H1 (cell line): ENCODE measurements around the gene DAGLA. TPM values are rescaled to one million over a fixed set of nuclear protein-coding genes. Genes with fewer than 3 reads are reported as not detected.

ENCODE experiments used
- CTCF ChIA-PET: fragments of 300-600 bp; sonication (Branson Sonifier 250); formaldehyde crosslinking; loops from one replicate; lab custom pipeline; 2021; ENCODE audit not compliant: partially characterized antibody; lab: Charles Lee
- POLR2A ChIA-PET: fragments of 300-600 bp; sonication (Branson Sonifier 250); formaldehyde crosslinking; loops from one replicate; lab custom pipeline; 2021; ENCODE audit warnings: inconsistent platforms; ENCODE audit not compliant: partially characterized antibody; lab: Charles Lee
- DNase-seq, 2 experiments: peaks; one replicate each; pipeline versions ENCODE4 v3.0.0 to v3.0.0-alpha.2; 2010 to 2022; ENCODE audit warnings: low spot score in 2 of 2, low read depth in 1 of 2, mixed read lengths in 1 of 2
- FAIRE-seq: peaks from 2 replicates; lab custom pipeline; 2011; peaks lifted over from hg19 to GRCh38; lab: Jason Lieb, UNC
- H2AFZ ChIP-seq: 2 replicates; pipeline ENCODE4 v1.8.1; 2012; ENCODE audit warnings: low read length, inconsistent platforms
- H2AK5ac ChIP-seq: 2 replicates; pipeline ENCODE4 v1.6.1; 2013; ENCODE audit warnings: low read depth, low read length
- H2BK120ac ChIP-seq: replicated peaks from 2 replicates; pipeline ENCODE3; 2013; ENCODE audit warnings: low read depth, low read length, inconsistent platforms
- H2BK12ac ChIP-seq: 2 replicates; pipeline ENCODE4 v1.6.1; 2013; ENCODE audit warnings: low read depth, low read length
- H2BK15ac ChIP-seq: 2 replicates; pipeline ENCODE4 v1.6.1; 2013; ENCODE audit warnings: low read length
- H2BK20ac ChIP-seq: 2 replicates; pipeline ENCODE4 v1.6.1; 2013; ENCODE audit warnings: low read length
- H2BK5ac ChIP-seq: 2 replicates; pipeline ENCODE4 v1.6.1; 2013; ENCODE audit warnings: low read depth, low read length
- H3K14ac ChIP-seq: 2 replicates; pipeline ENCODE4 v1.6.1; 2013; ENCODE audit warnings: inconsistent platforms; ENCODE audit not compliant: insufficient read length
- H3K18ac ChIP-seq: 2 replicates; pipeline ENCODE4 v1.6.1; 2013; ENCODE audit warnings: low read length; ENCODE audit errors: extremely low read depth
- H3K23ac ChIP-seq: 2 replicates; pipeline ENCODE4 v1.6.1; 2013; ENCODE audit warnings: inconsistent platforms; ENCODE audit not compliant: insufficient read length
- H3K23me2 ChIP-seq: 2 replicates; pipeline ENCODE4 v1.6.1; 2013; ENCODE audit warnings: low read depth, low read length
- H3K27ac ChIP-seq: 2 replicates; pipeline ENCODE4 v1.6.1; 2011; ENCODE audit warnings: low read depth, low read length, inconsistent platforms
- H3K27me3 ChIP-seq, 4 experiments: replicated peaks in 1 of 4; 1 replicate in 1 of 4; 2 replicates in 3 of 4; pipeline versions ENCODE4 v1.6.1 to v1.8.1; 2011 to 2013; ENCODE audit warnings: low read length in 3 of 4, mild to moderate bottlenecking in 3 of 4, inconsistent platforms in 2 of 4, mixed read lengths in 2 of 4, moderate library complexity in 1 of 4; ENCODE audit not compliant: control insufficient read depth in 3 of 4, insufficient read depth in 3 of 4; ENCODE audit errors: extremely low read depth in 1 of 4
- H3K36me3 ChIP-seq, 4 experiments: 2 replicates each; pipeline versions ENCODE4 v1.6.1 to v1.8.1; 2011 to 2013; ENCODE audit warnings: mild to moderate bottlenecking in 4 of 4, low read length in 3 of 4, moderate library complexity in 2 of 4, control low read depth in 1 of 4, inconsistent platforms in 1 of 4; ENCODE audit not compliant: insufficient read depth in 4 of 4, control insufficient read depth in 2 of 4
- H3K4ac ChIP-seq: replicated peaks from 2 replicates; pipeline ENCODE3; 2013; ENCODE audit warnings: low read length, low read depth, mixed read lengths, inconsistent platforms; ENCODE audit not compliant: insufficient read length
- H3K4me1 ChIP-seq, 4 experiments: replicated peaks in 1 of 4; 1 replicate in 1 of 4; 2 replicates in 3 of 4; pipeline versions ENCODE4 v1.6.1 to v1.8.1; 2011 to 2013; ENCODE audit warnings: low read length in 3 of 4, inconsistent platforms in 2 of 4, mixed read lengths in 1 of 4; ENCODE audit not compliant: insufficient read depth in 4 of 4, control insufficient read depth in 3 of 4
- H3K4me2 ChIP-seq, 2 experiments: 2 replicates each; pipeline versions ENCODE4 v1.6.1 to v1.8.1; 2011 to 2013; ENCODE audit warnings: low read depth in 2 of 2, low read length in 2 of 2, control low read depth in 1 of 2, inconsistent platforms in 1 of 2, mild to moderate bottlenecking in 1 of 2; ENCODE audit not compliant: insufficient read depth in 1 of 2
- H3K4me3 ChIP-seq, 4 experiments: fragments of 200-600, 300-600 bp in 1 of 4; sonication (generic), shearing (Covaris generic), sonication (Bioruptor Twin) in 1 of 4; 2 replicates each; pipeline versions ENCODE4 v1.5.1 to v1.8.1; 2011 to 2016; ENCODE audit warnings: low read length in 4 of 4, low read depth in 3 of 4, control low read depth in 2 of 4, inconsistent platforms in 2 of 4, mild to moderate bottlenecking in 2 of 4, mixed read lengths in 1 of 4, moderate library complexity in 1 of 4; ENCODE audit not compliant: insufficient read depth in 2 of 4; ENCODE audit errors: extremely low read depth in 1 of 4
- H3K56ac ChIP-seq: replicated peaks from 2 replicates; pipeline ENCODE3; 2013; ENCODE audit warnings: low read depth, mild to moderate bottlenecking, mixed read lengths, low read length, inconsistent platforms; ENCODE audit not compliant: insufficient read length
- H3K79me1 ChIP-seq: 2 replicates; pipeline ENCODE4 v1.6.1; 2013; ENCODE audit warnings: low read depth, low read length, control low read depth
- H3K79me2 ChIP-seq, 2 experiments: 2 replicates each; pipeline versions ENCODE4 v1.6.1 to v1.8.1; 2012 to 2013; ENCODE audit warnings: low read length in 2 of 2, mild to moderate bottlenecking in 2 of 2, inconsistent platforms in 1 of 2; ENCODE audit not compliant: insufficient read depth in 2 of 2, control insufficient read depth in 1 of 2
- H3K9ac ChIP-seq, 4 experiments: replicated peaks in 1 of 4; 1 replicate in 1 of 4; 2 replicates in 3 of 4; pipeline versions ENCODE4 v1.6.1 to v1.8.1; 2011 to 2013; ENCODE audit warnings: low read depth in 3 of 4, low read length in 3 of 4, control low read depth in 2 of 4, mild to moderate bottlenecking in 2 of 4, moderate library complexity in 2 of 4, inconsistent platforms in 1 of 4; ENCODE audit errors: extremely low read depth in 1 of 4
- H3K9me3 ChIP-seq, 2 experiments: 2 replicates each; pipeline versions ENCODE4 v1.6.1 to v1.8.1; 2012 to 2013; ENCODE audit warnings: mild to moderate bottlenecking in 2 of 2, moderate library complexity in 2 of 2, control low read depth in 1 of 2, inconsistent platforms in 1 of 2, low read depth in 1 of 2, low read length in 1 of 2, mixed read lengths in 1 of 2; ENCODE audit not compliant: insufficient read depth in 2 of 2
- H4K20me1 ChIP-seq, 2 experiments: replicated peaks in 1 of 2; 2 replicates each; pipeline versions ENCODE3 to v1.8.1; 2011 to 2013; ENCODE audit warnings: inconsistent platforms in 2 of 2, low read length in 2 of 2, mild to moderate bottlenecking in 1 of 2; ENCODE audit not compliant: insufficient read depth in 2 of 2, control insufficient read depth in 1 of 2
- H4K5ac ChIP-seq: 2 replicates; pipeline ENCODE4 v1.6.1; 2013; ENCODE audit warnings: low read length, low read depth, mixed read lengths, inconsistent platforms; ENCODE audit not compliant: insufficient read length
- H4K8ac ChIP-seq: 2 replicates; pipeline ENCODE4 v1.8.0; 2013; ENCODE audit warnings: mild to moderate bottlenecking, moderate library complexity, low read length, inconsistent platforms; ENCODE audit not compliant: insufficient read depth; ENCODE audit errors: extremely low read depth
- H4K91ac ChIP-seq: replicated peaks from 2 replicates; pipeline ENCODE3; 2013; ENCODE audit warnings: low read length, mixed read lengths, inconsistent platforms; ENCODE audit not compliant: insufficient read length
- BCL11A ChIP-seq, 2 experiments: IDR thresholded peaks; one replicate each; pipeline ENCODE4 v1.6.1; 2011; ENCODE audit warnings: low read depth in 2 of 2, low read length in 2 of 2, mild to moderate bottlenecking in 2 of 2
- CBX5 ChIP-seq: fragments of 300-800, 300-1000 bp; sonication (generic); IDR thresholded peaks from 2 replicates; pipeline ENCODE4 v1.7.1; 2016; ENCODE audit warnings: antibody characterized with exemption, low read length, low read depth
- CREB1 ChIP-seq: IDR thresholded peaks from 2 replicates; pipeline ENCODE4 v1.6.1; 2012; ENCODE audit warnings: inconsistent platforms
- FOSL1 ChIP-seq: IDR thresholded peaks from 2 replicates; pipeline ENCODE4 v1.6.1; 2011; ENCODE audit warnings: mild to moderate bottlenecking, low read depth, low read length, moderate library complexity; ENCODE audit not compliant: insufficient read depth
- GTF2F1 ChIP-seq: IDR thresholded peaks from 2 replicates; pipeline ENCODE4 v1.6.1; 2012; ENCODE audit warnings: low read depth, low read length, improper control_type of control experiment, borderline replicate concordance
- JUN ChIP-seq: IDR thresholded peaks from 2 replicates; pipeline ENCODE4 v1.6.1; 2011; ENCODE audit warnings: low read depth, mild to moderate bottlenecking, improper control_type of control experiment, low read length
- KDM1A ChIP-seq: fragments of 200-600, 300-600 bp; sonication (generic); IDR thresholded peaks from 2 replicates; pipeline ENCODE4 v1.7.1; 2016; ENCODE audit warnings: mild to moderate bottlenecking, low read length, borderline replicate concordance
- POLR2AphosphoS5 ChIP-seq: IDR thresholded peaks from 2 replicates; pipeline ENCODE4 v1.6.1; 2011; ENCODE audit warnings: low read depth, low read length
- RAD21 ChIP-seq, 2 experiments: IDR thresholded peaks in 1 of 2; conservative IDR thresholded peaks in 1 of 2; 2 replicates each; pipeline ENCODE4 v1.6.1; 2011; ENCODE audit warnings: low read depth in 2 of 2, low read length in 2 of 2, improper control_type of control experiment in 1 of 2, inconsistent platforms in 1 of 2, mild to moderate bottlenecking in 1 of 2, moderate library complexity in 1 of 2
- RNF2 ChIP-seq: fragments of 200-900, 300-1000 bp; sonication (generic); IDR thresholded peaks from 2 replicates; pipeline ENCODE4 v1.7.1; 2016; ENCODE audit warnings: borderline replicate concordance, low read depth, mild to moderate bottlenecking, antibody characterized with exemption, low read length; ENCODE audit not compliant: poor library complexity, severe bottlenecking; ENCODE audit errors: missing control alignments
- SIRT6 ChIP-seq: IDR thresholded peaks from one replicate; pipeline ENCODE4 v1.7.1; 2012; ENCODE audit warnings: low read length, inconsistent platforms
- SUZ12 ChIP-seq: fragments of 200-600 bp; sonication (generic); IDR thresholded peaks from 2 replicates; pipeline ENCODE4 v1.6.1; 2012; ENCODE audit warnings: mild to moderate bottlenecking, inconsistent platforms, low read length, moderate library complexity, mixed read lengths
- TEAD4 ChIP-seq: IDR thresholded peaks from 2 replicates; pipeline ENCODE4 v1.6.1; 2012; ENCODE audit warnings: low read depth, low read length, inconsistent platforms, mixed read lengths
- WGBS, 2 experiments: shearing (Covaris generic) in 1 of 2; methylation state at CpG; one replicate each; pipeline versions ENCODE4 v1.1.6 to v1.1.7; 2013 to 2015; ENCODE audit warnings: low lambda C conversion rate in 2 of 2, mixed read lengths in 2 of 2, inconsistent platforms in 1 of 2, low coverage in 1 of 2, missing lambda C conversion rate in 1 of 2; ENCODE audit not compliant: insufficient replicate concordance in 2 of 2, insufficient coverage in 1 of 2, insufficient read length in 1 of 2; ENCODE audit errors: extremely low coverage in 1 of 2, missing lambda C conversion rate in 1 of 2; 5-methylcytosine and 5-hydroxymethylcytosine counted together
- polyA plus RNA-seq, 7 experiments: library from polyadenylated mRNA; depleted of rRNA in 3 of 7; stranded (reverse) in 5 of 7; unstranded in 2 of 7; fragments of >200 nt in 5 of 7; fragments of 200-250 nt in 2 of 7; gene quantifications; 1 replicate in 5 of 7; 2 replicates in 1 of 7; 4 replicates in 1 of 7; pipeline versions ENCODE4 v1.2.1 to v1.2.3, GENCODE V29; 2011 to 2013; ENCODE audit warnings: missing spikeins in 2 of 7, mixed read lengths in 2 of 7
- total RNA-seq: library from RNA; stranded (reverse); fragmentation: NEBNext Ultra II Directional; extraction: Animal tissue kit (Norgen Biotek cat#: 25700); gene quantifications from 2 replicates; pipeline ENCODE4 v1.2.1, GENCODE V29; 2021
- TF ChIP-seq, protein P1 (sequence below): IDR thresholded peaks from 2 replicates; pipeline ENCODE4 v1.6.1; 2011; ENCODE audit warnings: low read depth, mild to moderate bottlenecking, low read length; ENCODE audit not compliant: insufficient read depth

Gene DAGLA
- total and polyA plus RNA-seq, 2 of the 8 experiments (the other 6 are each of a cell fraction or from before 2014, with no cell fraction given): 3.6 to 6.6 TPM

DNA sequence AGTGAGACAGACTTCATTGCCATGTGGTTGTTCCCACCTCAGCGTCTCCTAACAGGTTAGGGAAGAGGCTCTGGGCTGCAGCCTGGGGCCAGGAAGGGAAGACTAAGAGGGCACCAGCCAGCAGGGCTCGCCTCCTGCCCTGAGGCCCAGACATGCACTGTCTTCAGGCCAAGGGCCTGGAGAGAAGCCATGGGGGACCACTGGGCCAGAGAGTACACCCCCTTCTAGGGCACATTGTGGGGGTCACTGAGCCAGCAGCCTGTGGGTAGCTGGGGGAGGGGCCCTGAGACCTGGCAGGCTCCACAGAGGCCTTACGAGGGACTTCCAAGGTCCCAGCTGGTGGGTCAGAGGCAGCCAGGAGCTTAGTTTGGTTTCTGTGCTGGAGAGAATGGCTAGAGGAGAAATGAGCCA, 47.2 kb downstream of the DAGLA start:
- H2BK15ac ChIP-seq: no peak overlapping the region
- H3K4me2 ChIP-seq: no peak overlapping the region
- no peak overlapping the region for H2AFZ ChIP-seq
- WGBS, 2 experiments: 97% methylated on average over 3 of the region's 3 CpGs; no CpG with 5 or more reads in 1 of the 2 experiments
- no peak overlapping the region for H3K27ac ChIP-seq
- H3K23ac ChIP-seq: no peak overlapping the region
- no peak overlapping the region for H3K14ac ChIP-seq
- H3K36me3 ChIP-seq: peaks cover 0 to 3% (median 0%) of the 10 kb centered on the region in 4 experiments; a peak in 2 of 8 replicates
- no peaks in the 10 kb centered on the region for H3K4me1 ChIP-seq
- no peak overlapping the region for H4K8ac ChIP-seq
- H2BK20ac ChIP-seq: no peak overlapping the region
- no peak overlapping the region for H3K4me3 ChIP-seq
- ChIA-PET POLR2A (no interaction called here), CTCF (interaction anchor here (0.7 to 2.9 kb wide), 10 partner anchors 8 to 60 kb away, joined by 3 to 10 read pairs (median 4); no protein-coding TSS in a partner anchor)
- H3K23me2 ChIP-seq: no peaks in the 10 kb centered on the region
- no peak overlapping the region for H2BK12ac ChIP-seq
- DNase-seq (no peak), FAIRE-seq (no peak)
- no peak overlapping the region for H2BK120ac ChIP-seq
- H3K18ac ChIP-seq: no peak overlapping the region
- H4K91ac ChIP-seq: no peak overlapping the region
- no peaks in the 10 kb centered on the region for H3K27me3 ChIP-seq
- no peak overlapping the region for H3K9ac ChIP-seq
- no peak overlapping the region for H2BK5ac ChIP-seq
- H3K4ac ChIP-seq: no peak overlapping the region
- no peak overlapping the region for H3K56ac ChIP-seq
- no peak overlapping the region for H2AK5ac ChIP-seq
- H4K5ac ChIP-seq: no peak overlapping the region
- peaks cover 0 to 9% of the 10 kb centered on the region in 2 experiments for H4K20me1 ChIP-seq
- H3K79me2 ChIP-seq: no peaks in the 10 kb centered on the region
- no peaks in the 10 kb centered on the region for H3K79me1 ChIP-seq
- H3K9me3 ChIP-seq: no peaks in the 10 kb centered on the region
- TF ChIP-seq BCL11A (IDR thresholded peaks at IDR 0.05; ENCODE audit: low read depth in 2 of 2, low read length in 2 of 2) (no peak), FOSL1 (no peak), SIRT6 (no peak), KDM1A (no peak), POLR2AphosphoS5 (no peak), TEAD4 (no peak), CREB1 (no peak), SUZ12 (no peak), GTF2F1 (no peak), CBX5 (no peak), RNF2 (no peak), RAD21 (IDR thresholded peaks at IDR 0.05 in 1 of 2, conservative IDR thresholded peaks at IDR 0.05 in 1 of 2; ENCODE audit: low read depth in 2 of 2, low read length in 2 of 2) (no peak), JUN (no peak)
- TF ChIP-seq, protein P1, sequence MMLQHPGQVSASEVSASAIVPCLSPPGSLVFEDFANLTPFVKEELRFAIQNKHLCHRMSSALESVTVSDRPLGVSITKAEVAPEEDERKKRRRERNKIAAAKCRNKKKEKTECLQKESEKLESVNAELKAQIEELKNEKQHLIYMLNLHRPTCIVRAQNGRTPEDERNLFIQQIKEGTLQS: no peak
